Loucy (cell line): ENCODE measurements around the gene UBE2L3.

Experiments used
- CTCF ChIP-seq: fragments of 200-600 bp; sonication (generic); conservative IDR thresholded peaks from 2 replicates; pipeline ENCODE4 v1.5.1; 2014; ENCODE audit warnings: mild to moderate bottlenecking, antibody characterized with exemption, low read length
- EZH2phosphoT487 ChIP-seq: fragments of 200-600 bp; IDR thresholded peaks from 2 replicates; pipeline ENCODE4 v1.6.1; 2018; ENCODE audit warnings: antibody characterized with exemption, mild to moderate bottlenecking, moderate library complexity, borderline replicate concordance

- no peak for TF ChIP-seq EZH2phosphoT487
- TF ChIP-seq CTCF, result no peak
Observed at GRCh38 chr22:21663738-21664137, 96.2 kb downstream of the UBE2L3 start.
